ENCODE data around the gene CAB39.

Gene CAB39

DNA sequence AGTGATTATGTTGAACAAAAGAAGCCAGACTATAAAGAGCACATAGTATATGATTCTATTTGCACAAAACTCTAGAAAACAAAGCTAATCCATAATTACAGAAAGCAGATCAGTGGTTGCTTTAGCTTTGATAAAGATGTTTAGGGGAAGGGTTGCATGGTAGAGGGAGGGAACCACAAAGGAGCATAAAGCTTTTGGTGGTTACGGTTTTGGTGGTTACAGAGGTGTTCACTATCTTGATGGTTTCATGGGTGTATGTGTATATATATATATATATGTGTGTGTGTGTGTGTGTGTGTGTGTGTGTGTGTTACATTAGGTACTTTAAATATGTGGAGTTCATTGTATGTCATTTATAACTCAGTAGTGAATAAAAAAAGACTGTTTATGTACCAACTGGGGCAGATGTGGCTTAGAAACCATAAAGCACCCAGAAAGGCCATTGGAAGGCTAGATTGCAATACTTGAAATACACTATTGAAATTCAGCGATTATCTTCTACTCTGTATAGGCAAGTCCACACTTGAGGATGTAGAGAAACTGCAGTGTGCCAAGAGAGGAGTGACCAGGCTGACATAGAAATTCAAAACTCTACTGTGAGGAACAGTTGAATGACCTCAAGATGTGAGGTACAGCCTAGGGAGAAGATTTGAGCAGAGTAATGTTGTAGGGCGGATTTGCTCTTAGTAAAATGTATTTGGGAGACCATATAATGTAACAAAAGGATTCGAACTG lies 60.6 kb downstream of the CAB39 start:
- no peak for DNase-seq (ENCODE audit: low read depth in 1 of 2, low spot score in 1 of 2)
- no peak for TF ChIP-seq JUND (IDR thresholded peaks at IDR 0.05; ENCODE audit: low read depth)
- in situ Hi-C loops (cut with HindIII; ENCODE audit: low pct_unique_long_range_greater_than_20kb, low sequenced_read_pairs): no loop called here

DNA sequence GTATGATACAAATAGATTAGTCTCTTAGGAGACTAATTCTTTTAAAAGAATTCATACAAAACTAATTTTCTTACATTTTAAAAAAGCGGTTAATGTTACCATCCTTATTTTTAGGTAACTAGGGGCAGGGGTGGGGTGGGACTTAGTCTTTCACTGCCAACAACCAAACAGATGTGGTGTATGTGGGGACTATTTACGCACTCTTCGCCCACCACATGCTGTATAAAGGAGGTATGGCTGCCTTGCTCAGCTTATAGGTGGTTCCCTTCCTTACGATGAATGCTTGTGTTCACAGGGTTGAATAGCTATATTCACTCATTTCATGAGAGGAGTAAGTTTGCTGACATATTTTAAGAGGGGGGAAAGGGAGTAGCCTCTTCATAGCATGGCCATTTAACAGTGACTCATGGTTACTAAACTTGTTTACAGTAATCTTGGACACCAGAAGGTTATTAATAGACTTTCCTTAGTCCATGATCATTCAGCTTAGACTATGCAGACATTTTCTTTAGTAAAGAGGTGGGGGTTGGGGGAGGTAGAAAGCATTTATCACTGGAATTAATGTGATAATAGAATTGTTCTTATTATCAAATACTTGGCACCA lies 61.8 kb downstream of the CAB39 start:
- in situ Hi-C loops (cut with HindIII; ENCODE audit: low pct_unique_long_range_greater_than_20kb, low sequenced_read_pairs): no loop called here
- TF ChIP-seq JUND (IDR thresholded peaks at IDR 0.05; ENCODE audit: low read depth): no peak
- no peak for DNase-seq (ENCODE audit: low read depth in 1 of 2, low spot score in 1 of 2)

GRCh38 chr2:230775737-230776136 lies 63.1 kb downstream of the CAB39 start:
- no peak for DNase-seq (ENCODE audit: low read depth in 1 of 2, low spot score in 1 of 2)
- TF ChIP-seq JUND (IDR thresholded peaks at IDR 0.05; ENCODE audit: low read depth): no peak
- in situ Hi-C loops (cut with HindIII; ENCODE audit: low pct_unique_long_range_greater_than_20kb, low sequenced_read_pairs): no loop called here

- no peak for DNase-seq (ENCODE audit: low read depth in 1 of 2, low spot score in 1 of 2)
- TF ChIP-seq JUND (IDR thresholded peaks at IDR 0.05; ENCODE audit: low read depth): no peak
- in situ Hi-C loops (cut with HindIII; ENCODE audit: low pct_unique_long_range_greater_than_20kb, low sequenced_read_pairs): no loop called here
Measured at GRCh38 chr2:230777721-230778120, 65.1 kb downstream of the CAB39 start.

- in situ Hi-C loops (cut with HindIII; ENCODE audit: low pct_unique_long_range_greater_than_20kb, low sequenced_read_pairs): no loop called here
- DNase-seq (ENCODE audit: low read depth in 1 of 2, low spot score in 1 of 2): no peak
- no peak for TF ChIP-seq JUND (IDR thresholded peaks at IDR 0.05; ENCODE audit: low read depth)
Measured at GRCh38 chr2:230778350-230779063, 65.9 kb downstream of the CAB39 start.

- no peak for DNase-seq (ENCODE audit: low read depth in 1 of 2, low spot score in 1 of 2)
- in situ Hi-C loops (cut with HindIII; ENCODE audit: low pct_unique_long_range_greater_than_20kb, low sequenced_read_pairs): no loop called here
- no peak for TF ChIP-seq JUND (IDR thresholded peaks at IDR 0.05; ENCODE audit: low read depth)
Measured at GRCh38 chr2:230779126-230779525, 66.5 kb downstream of the CAB39 start.

DNA sequence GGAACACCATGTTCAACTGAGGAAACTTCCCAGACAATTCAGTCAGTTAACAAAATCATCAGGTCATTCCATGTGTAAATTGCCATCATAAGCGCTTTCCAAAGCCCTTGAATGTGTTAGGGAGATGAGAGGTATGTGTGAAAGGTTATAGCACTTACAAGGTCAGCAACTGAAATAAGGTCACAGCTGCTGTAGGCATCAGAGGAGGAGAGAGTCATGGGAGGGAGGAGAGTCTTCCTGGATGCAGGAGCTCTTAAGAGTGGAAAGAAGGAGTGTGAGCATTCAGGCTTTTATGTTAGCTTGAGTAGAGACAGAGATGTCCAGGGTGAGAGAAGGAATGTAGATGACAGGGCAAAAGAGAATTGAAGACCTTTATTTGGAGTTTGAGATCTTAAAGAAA lies 67.0 kb downstream of the CAB39 start:
- in situ Hi-C loops (cut with HindIII; ENCODE audit: low pct_unique_long_range_greater_than_20kb, low sequenced_read_pairs): no loop called here
- DNase-seq (ENCODE audit: low read depth in 1 of 2, low spot score in 1 of 2): no peak
- TF ChIP-seq JUND (IDR thresholded peaks at IDR 0.05; ENCODE audit: low read depth): no peak

- in situ Hi-C loops (cut with HindIII; ENCODE audit: low pct_unique_long_range_greater_than_20kb, low sequenced_read_pairs): no loop called here
- peak; percentile 7 to 11 for DNase-seq (ENCODE audit: low read depth in 1 of 2, low spot score in 1 of 2)
Measured at GRCh38 chr2:230781130-230781797, 68.6 kb downstream of the CAB39 start.

GRCh38 chr2:230783101-230783500 lies 70.5 kb downstream of the CAB39 start:
- in situ Hi-C loops (cut with HindIII; ENCODE audit: low pct_unique_long_range_greater_than_20kb, low sequenced_read_pairs): no loop called here
- DNase-seq (ENCODE audit: low read depth in 1 of 2, low spot score in 1 of 2): no peak
- TF ChIP-seq JUND (IDR thresholded peaks at IDR 0.05; ENCODE audit: low read depth): no peak

More at GRCh38 chr2:230781130-230781797, 68.6 kb downstream of the CAB39 start:
- TF ChIP-seq JUND (IDR thresholded peaks at IDR 0.05; ENCODE audit: low read depth): no peak

- DNase-seq (ENCODE audit: low read depth in 1 of 2, low spot score in 1 of 2): peak in 1 of 2 experiments; percentile 15
- in situ Hi-C loops (cut with HindIII; ENCODE audit: low pct_unique_long_range_greater_than_20kb, low sequenced_read_pairs): no loop called here
- TF ChIP-seq JUND (IDR thresholded peaks at IDR 0.05; ENCODE audit: low read depth): no peak
Measured at GRCh38 chr2:230784795-230785194, 72.2 kb downstream of the CAB39 start.

DNA sequence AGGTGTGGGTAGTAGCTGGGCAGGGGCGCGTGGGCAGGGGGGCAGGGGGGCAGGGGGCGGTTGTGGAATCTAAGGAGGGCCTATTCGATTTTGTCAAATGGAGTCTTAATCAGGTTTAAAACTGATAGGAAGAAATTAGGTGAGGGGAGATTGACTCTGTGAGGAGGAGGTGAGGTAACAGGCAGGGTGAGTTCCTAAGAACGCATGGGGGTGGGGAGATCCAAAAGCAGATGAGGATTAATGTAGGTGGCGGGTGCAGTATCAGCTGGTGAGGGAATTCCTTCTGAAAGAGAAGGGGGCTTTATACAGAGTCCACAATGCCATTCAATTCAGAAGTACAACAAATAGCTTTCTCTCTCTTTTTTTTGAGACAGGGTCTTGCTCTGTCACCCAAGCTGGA lies 72.7 kb downstream of the CAB39 start:
- no peak for TF ChIP-seq JUND (IDR thresholded peaks at IDR 0.05; ENCODE audit: low read depth)
- no peak for DNase-seq (ENCODE audit: low read depth in 1 of 2, low spot score in 1 of 2)
- in situ Hi-C loops (cut with HindIII; ENCODE audit: low pct_unique_long_range_greater_than_20kb, low sequenced_read_pairs): no loop called here

DNA sequence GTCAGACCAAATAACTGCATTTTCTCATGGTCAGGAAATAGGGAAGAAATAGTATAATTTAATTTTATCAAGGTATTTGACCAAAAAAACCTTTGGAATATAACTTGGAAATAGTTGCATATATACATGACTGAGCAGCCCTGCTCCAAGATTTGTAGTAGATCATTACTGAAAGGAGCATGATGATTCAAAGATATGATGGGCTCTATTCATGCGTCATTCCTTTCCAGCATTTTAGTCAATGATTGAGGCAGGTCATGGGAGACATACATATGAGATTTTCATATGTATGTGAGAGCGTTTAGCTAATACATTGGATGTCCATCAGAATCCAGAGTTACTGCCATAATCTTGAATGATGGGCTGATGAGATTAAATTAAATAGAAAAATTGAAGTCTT lies 74.5 kb downstream of the CAB39 start:
- in situ Hi-C loops (cut with HindIII; ENCODE audit: low pct_unique_long_range_greater_than_20kb, low sequenced_read_pairs): no loop called here
- TF ChIP-seq JUND (IDR thresholded peaks at IDR 0.05; ENCODE audit: low read depth): no peak
- no peak for DNase-seq (ENCODE audit: low read depth in 1 of 2, low spot score in 1 of 2)

Measured in T47D (cell line).